ENCODE results near the gene RNF26. TPM values are rescaled to one million over a fixed set of nuclear protein-coding genes. Genes with fewer than 3 reads are reported as not detected.
A peak's percentile ranks its signal among the peaks of the same experiment; 100 is the strongest.

Gene RNF26
- total and polyA plus RNA-seq, 2 of the 13 experiments (the other 11 are each of a cell fraction or from before 2014, with no cell fraction given), result 11.9 to 26.3 TPM

DNA sequence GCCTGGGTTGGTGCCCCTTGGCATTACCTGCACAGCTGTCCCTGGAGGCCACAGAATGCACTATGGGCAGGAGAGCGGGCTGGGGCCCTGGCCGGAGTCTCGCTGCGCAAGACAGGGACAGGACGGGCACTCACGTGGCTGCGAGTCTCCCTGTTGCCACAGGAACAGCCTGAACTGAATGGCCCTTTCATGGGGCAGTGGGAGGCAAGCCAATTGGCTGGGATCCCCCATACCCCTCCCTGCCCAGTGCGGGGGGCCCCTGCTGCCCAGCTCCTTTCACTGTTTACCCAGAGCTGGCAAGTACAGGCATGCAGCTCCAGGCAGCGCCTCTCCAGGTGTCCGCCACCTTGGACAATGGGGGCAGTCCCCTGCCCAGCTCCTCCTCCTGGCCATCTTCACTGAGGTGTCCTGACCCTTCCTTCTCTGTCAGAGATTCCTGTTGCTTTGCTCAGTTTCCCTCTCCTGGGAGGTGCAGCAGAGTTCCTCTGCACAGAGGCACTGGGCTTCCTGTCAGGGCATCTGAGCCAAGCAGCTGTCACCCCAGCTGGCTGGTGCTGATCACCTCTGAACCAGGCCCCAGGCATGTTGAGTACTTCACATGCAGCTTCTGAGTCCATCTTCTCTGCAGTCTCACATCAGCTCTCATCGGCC, 42.0 kb downstream of the RNF26 start (continued):
- TF ChIP-seq HOXA9 (CRISPR knock-in tag; IDR thresholded peaks at IDR 0.05; ENCODE audit: borderline replicate concordance) (peak; percentile 38; the same call in 1 of the 2 replicates), KAT8 (CRISPR knock-in tag; IDR thresholded peaks at IDR 0.05) (peak; percentile 58; the same call in 1 of the 2 replicates), SKI (IDR thresholded peaks at IDR 0.05; ENCODE audit: partially characterized antibody) (no peak), CBX5 (CRISPR knock-in tag; IDR thresholded peaks at IDR 0.05; ENCODE audit: borderline replicate concordance) (peak; percentile 74; the same call in 1 of the 2 replicates), RAD21 (CRISPR knock-in tag; IDR thresholded peaks at IDR 0.05) (no peak), ATM (IDR thresholded peaks at IDR 0.05; ENCODE audit: borderline replicate concordance) (no peak), CEBPB (IDR thresholded peaks at IDR 0.05; ENCODE audit: borderline replicate concordance, low read depth, low read length) (no peak), ZNF34 (CRISPR knock-in tag; IDR thresholded peaks at IDR 0.05; ENCODE audit: borderline replicate concordance) (no peak)
- TF ChIP-seq, protein P1, sequence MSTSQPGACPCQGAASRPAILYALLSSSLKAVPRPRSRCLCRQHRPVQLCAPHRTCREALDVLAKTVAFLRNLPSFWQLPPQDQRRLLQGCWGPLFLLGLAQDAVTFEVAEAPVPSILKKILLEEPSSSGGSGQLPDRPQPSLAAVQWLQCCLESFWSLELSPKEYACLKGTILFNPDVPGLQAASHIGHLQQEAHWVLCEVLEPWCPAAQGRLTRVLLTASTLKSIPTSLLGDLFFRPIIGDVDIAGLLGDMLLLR (CRISPR knock-in tag; IDR thresholded peaks at IDR 0.05), result peak; percentile 94; the same call in 1 of the 2 replicates
- TF ChIP-seq, protein P2, sequence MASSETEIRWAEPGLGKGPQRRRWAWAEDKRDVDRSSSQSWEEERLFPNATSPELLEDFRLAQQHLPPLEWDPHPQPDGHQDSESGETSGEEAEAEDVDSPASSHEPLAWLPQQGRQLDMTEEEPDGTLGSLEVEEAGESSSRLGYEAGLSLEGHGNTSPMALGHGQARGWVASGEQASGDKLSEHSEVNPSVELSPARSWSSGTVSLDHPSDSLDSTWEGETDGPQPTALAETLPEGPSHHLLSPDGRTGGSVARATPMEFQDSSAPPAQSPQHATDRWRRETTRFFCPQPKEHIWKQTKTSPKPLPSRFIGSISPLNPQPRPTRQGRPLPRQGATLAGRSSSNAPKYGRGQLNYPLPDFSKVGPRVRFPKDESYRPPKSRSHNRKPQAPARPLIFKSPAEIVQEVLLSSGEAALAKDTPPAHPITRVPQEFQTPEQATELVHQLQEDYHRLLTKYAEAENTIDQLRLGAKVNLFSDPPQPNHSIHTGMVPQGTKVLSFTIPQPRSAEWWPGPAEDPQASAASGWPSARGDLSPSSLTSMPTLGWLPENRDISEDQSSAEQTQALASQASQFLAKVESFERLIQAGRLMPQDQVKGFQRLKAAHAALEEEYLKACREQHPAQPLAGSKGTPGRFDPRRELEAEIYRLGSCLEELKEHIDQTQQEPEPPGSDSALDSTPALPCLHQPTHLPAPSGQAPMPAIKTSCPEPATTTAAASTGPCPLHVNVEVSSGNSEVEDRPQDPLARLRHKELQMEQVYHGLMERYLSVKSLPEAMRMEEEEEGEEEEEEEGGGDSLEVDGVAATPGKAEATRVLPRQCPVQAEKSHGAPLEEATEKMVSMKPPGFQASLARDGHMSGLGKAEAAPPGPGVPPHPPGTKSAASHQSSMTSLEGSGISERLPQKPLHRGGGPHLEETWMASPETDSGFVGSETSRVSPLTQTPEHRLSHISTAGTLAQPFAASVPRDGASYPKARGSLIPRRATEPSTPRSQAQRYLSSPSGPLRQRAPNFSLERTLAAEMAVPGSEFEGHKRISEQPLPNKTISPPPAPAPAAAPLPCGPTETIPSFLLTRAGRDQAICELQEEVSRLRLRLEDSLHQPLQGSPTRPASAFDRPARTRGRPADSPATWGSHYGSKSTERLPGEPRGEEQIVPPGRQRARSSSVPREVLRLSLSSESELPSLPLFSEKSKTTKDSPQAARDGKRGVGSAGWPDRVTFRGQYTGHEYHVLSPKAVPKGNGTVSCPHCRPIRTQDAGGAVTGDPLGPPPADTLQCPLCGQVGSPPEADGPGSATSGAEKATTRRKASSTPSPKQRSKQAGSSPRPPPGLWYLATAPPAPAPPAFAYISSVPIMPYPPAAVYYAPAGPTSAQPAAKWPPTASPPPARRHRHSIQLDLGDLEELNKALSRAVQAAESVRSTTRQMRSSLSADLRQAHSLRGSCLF (CRISPR knock-in tag; IDR thresholded peaks at IDR 0.05; ENCODE audit: borderline replicate concordance), result no peak
- TF ChIP-seq, protein P3, sequence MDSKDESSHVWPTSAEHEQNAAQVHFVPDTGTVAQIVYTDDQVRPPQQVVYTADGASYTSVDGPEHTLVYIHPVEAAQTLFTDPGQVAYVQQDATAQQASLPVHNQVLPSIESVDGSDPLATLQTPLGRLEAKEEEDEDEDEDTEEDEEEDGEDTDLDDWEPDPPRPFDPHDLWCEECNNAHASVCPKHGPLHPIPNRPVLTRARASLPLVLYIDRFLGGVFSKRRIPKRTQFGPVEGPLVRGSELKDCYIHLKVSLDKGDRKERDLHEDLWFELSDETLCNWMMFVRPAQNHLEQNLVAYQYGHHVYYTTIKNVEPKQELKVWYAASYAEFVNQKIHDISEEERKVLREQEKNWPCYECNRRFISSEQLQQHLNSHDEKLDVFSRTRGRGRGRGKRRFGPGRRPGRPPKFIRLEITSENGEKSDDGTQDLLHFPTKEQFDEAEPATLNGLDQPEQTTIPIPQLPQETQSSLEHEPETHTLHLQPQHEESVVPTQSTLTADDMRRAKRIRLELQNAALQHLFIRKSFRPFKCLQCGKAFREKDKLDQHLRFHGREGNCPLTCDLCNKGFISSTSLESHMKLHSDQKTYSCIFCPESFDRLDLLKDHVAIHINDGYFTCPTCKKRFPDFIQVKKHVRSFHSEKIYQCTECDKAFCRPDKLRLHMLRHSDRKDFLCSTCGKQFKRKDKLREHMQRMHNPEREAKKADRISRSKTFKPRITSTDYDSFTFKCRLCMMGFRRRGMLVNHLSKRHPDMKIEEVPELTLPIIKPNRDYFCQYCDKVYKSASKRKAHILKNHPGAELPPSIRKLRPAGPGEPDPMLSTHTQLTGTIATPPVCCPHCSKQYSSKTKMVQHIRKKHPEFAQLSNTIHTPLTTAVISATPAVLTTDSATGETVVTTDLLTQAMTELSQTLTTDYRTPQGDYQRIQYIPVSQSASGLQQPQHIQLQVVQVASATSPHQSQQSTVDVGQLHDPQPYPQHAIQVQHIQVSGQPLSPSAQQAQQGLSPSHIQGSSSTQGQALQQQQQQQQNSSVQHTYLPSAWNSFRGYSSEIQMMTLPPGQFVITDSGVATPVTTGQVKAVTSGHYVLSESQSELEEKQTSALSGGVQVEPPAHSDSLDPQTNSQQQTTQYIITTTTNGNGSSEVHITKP (CRISPR knock-in tag; IDR thresholded peaks at IDR 0.05; ENCODE audit: low read depth), result peak; percentile 76; the same call in 1 of the 2 replicates
- TF ChIP-seq, protein P4, sequence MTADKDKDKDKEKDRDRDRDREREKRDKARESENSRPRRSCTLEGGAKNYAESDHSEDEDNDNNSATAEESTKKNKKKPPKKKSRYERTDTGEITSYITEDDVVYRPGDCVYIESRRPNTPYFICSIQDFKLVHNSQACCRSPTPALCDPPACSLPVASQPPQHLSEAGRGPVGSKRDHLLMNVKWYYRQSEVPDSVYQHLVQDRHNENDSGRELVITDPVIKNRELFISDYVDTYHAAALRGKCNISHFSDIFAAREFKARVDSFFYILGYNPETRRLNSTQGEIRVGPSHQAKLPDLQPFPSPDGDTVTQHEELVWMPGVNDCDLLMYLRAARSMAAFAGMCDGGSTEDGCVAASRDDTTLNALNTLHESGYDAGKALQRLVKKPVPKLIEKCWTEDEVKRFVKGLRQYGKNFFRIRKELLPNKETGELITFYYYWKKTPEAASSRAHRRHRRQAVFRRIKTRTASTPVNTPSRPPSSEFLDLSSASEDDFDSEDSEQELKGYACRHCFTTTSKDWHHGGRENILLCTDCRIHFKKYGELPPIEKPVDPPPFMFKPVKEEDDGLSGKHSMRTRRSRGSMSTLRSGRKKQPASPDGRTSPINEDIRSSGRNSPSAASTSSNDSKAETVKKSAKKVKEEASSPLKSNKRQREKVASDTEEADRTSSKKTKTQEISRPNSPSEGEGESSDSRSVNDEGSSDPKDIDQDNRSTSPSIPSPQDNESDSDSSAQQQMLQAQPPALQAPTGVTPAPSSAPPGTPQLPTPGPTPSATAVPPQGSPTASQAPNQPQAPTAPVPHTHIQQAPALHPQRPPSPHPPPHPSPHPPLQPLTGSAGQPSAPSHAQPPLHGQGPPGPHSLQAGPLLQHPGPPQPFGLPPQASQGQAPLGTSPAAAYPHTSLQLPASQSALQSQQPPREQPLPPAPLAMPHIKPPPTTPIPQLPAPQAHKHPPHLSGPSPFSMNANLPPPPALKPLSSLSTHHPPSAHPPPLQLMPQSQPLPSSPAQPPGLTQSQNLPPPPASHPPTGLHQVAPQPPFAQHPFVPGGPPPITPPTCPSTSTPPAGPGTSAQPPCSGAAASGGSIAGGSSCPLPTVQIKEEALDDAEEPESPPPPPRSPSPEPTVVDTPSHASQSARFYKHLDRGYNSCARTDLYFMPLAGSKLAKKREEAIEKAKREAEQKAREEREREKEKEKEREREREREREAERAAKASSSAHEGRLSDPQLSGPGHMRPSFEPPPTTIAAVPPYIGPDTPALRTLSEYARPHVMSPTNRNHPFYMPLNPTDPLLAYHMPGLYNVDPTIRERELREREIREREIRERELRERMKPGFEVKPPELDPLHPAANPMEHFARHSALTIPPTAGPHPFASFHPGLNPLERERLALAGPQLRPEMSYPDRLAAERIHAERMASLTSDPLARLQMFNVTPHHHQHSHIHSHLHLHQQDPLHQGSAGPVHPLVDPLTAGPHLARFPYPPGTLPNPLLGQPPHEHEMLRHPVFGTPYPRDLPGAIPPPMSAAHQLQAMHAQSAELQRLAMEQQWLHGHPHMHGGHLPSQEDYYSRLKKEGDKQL (CRISPR knock-in tag; IDR thresholded peaks at IDR 0.05; ENCODE audit: low read depth), result no peak
